ENCODE data around the gene PLCB2.
A peak's percentile ranks its signal among the peaks of the same experiment; 100 is the strongest.

DNA sequence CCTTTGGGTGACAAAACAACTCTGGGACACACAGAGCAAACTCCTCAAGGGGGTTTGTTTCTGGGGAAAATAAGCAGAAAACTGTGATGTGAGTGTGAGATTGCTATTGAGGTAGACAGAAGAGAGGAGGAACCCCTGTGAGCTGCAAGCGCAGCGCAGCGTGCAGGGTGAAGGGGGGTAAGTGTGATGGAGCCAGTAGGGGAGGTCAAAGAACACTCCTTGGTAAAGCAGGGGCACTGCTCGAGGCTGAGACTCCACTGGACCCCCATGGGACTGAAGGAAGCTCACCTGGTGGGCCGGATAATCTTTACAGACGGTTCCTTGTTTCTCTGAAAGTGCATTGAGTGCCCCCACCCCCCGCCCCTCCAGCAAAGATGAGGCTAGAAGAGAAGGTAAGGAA is 23.3 kb upstream of the PLCB2 start:
- TF ChIP-seq, protein P1, sequence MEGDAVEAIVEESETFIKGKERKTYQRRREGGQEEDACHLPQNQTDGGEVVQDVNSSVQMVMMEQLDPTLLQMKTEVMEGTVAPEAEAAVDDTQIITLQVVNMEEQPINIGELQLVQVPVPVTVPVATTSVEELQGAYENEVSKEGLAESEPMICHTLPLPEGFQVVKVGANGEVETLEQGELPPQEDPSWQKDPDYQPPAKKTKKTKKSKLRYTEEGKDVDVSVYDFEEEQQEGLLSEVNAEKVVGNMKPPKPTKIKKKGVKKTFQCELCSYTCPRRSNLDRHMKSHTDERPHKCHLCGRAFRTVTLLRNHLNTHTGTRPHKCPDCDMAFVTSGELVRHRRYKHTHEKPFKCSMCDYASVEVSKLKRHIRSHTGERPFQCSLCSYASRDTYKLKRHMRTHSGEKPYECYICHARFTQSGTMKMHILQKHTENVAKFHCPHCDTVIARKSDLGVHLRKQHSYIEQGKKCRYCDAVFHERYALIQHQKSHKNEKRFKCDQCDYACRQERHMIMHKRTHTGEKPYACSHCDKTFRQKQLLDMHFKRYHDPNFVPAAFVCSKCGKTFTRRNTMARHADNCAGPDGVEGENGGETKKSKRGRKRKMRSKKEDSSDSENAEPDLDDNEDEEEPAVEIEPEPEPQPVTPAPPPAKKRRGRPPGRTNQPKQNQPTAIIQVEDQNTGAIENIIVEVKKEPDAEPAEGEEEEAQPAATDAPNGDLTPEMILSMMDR (IDR thresholded peaks at IDR 0.05; ENCODE audit: extremely low read depth in 1 of 2, insufficient read depth in 1 of 2, low read depth in 1 of 2, low read length in 2 of 2) = no peak
- TF ChIP-seq POLR2A (IDR thresholded peaks at IDR 0.05; ENCODE audit: low read depth, low read length) (no peak), EZH2 (IDR thresholded peaks at IDR 0.05; ENCODE audit: borderline replicate concordance, low read depth, low read length, severe bottlenecking) (no peak), JUN (IDR thresholded peaks at IDR 0.05; ENCODE audit: borderline replicate concordance, insufficient read depth, insufficient read length, low read depth) (no peak), POLR2AphosphoS5 (IDR thresholded peaks at IDR 0.05; ENCODE audit: insufficient read depth, low read depth, low read length) (peak; percentile 11), MYC (IDR thresholded peaks at IDR 0.05; ENCODE audit: low read depth, low read length) (no peak), FOS (IDR thresholded peaks at IDR 0.05; ENCODE audit: borderline replicate concordance, insufficient read depth, low read length) (no peak)
- TF ChIP-seq, protein P2, sequence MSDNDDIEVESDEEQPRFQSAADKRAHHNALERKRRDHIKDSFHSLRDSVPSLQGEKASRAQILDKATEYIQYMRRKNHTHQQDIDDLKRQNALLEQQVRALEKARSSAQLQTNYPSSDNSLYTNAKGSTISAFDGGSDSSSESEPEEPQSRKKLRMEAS (IDR thresholded peaks at IDR 0.05; ENCODE audit: insufficient read depth, insufficient read length) = no peak

Measured in endothelial cell of umbilical vein (primary cell).